Measurements from ENCODE around the gene TRAF4.
"Not testable (repeated sequence)": the region's sequence is repeated elsewhere in the genome, so short reads cannot be mapped to it uniquely, and the experiment has no call there.

TRAF4 gene

DNA sequence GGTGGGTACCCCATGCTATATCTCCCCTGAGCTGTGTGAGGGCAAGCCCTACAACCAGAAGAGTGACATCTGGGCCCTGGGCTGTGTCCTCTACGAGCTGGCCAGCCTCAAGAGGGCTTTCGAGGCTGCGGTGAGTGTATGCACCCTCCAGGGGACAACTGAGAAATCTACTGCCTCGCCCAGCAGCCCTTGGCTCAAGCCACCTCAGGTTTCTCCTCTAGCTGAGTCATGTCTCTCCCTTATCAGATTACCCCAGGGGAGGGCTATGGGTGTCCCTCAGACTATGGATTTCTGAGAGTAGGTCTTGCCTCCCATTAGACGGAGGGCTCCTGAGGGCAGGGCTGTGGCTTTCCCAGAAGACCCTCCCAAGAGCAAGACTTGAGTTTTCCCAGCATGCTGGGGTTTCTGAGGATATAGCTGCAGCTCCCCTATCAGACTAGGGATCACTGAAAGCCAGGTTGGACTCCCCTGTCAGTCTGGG lies 8.5 kb upstream of the TRAF4 start:
- no peak for DNase-seq (ENCODE audit: extremely low spot score)
- no peak for TF ChIP-seq TARDBP (IDR thresholded peaks at IDR 0.05)
- ChIA-PET POLR2A (interaction anchor here (1.2 to 2.2 kb wide), 4 partner anchors 8 to 16 kb away, joined by 3 to 11 read pairs (median 4); partner anchors contain the start of genes RPL23A, TLCD1 and TRAF4), CTCF (interaction anchor here (1.3 kb wide), 1 partner anchor 9 kb away, joined by 8 read pairs; the partner anchor contains the start of gene TLCD1)

DNA sequence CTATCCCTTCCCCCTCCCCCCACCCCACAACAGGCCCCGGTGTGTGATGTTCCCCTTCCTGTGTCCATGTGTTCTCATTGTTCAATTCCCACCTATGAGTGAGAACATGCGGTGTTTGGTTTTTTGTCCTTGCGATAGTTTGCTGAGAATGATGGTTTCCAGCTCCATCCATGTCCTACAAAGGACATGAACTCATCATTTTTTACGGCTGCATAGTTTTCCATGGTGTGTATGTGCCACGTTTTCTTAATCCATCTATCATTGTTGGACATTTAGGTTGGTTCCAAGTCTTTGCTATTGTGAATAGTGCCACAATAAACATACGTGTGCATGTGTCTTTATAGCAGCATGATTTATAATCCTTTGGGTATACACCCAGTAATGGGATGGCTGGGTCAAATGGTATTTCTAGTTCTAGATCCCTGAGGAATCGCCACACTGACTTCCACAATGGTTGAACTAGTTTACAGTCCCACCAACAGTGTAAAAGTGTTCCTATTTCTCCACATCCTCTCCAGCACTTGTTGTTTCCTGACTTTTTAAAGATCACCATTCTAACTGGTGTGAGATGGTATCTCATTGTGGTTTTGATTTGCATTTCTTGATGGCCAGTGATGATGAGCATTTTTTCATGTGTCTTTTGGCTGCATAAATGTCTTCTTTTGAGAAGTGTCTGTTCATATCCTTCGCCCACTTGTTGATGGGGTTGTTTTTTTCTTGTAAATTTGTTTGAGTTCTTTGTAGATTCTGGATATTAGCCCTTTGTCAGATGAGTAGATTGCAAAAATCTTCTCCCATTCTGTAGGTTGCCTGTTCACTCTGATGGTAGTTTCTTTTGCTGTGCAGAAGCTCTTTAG lies 7.7 kb upstream of the TRAF4 start:
- POLR2A ChIA-PET, result interaction anchor here (1.2 to 2.2 kb wide), 4 partner anchors 7 to 16 kb away, joined by 3 to 11 read pairs (median 4); partner anchors contain the start of genes RPL23A, TLCD1 and TRAF4
- CTCF ChIA-PET, result interaction anchor here (1.3 kb wide), 1 partner anchor 9 kb away, joined by 8 read pairs; the partner anchor contains the start of gene TLCD1
- DNase-seq (ENCODE audit: extremely low spot score), result not testable (repeated sequence)

DNA sequence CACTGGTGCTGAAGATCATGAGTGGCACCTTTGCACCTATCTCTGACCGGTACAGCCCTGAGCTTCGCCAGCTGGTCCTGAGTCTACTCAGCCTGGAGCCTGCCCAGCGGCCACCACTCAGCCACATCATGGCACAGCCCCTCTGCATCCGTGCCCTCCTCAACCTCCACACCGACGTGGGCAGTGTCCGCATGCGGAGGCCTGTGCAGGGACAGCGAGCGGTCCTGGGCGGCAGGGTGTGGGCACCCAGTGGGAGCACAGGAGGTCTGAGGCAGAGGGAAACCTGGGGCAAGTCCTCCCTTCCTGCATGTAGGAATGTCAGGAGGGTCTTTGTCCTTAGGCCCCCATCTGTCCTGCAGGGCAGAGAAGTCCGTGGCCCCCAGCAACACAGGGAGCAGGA lies 6.5 kb upstream of the TRAF4 start:
- TF ChIP-seq PKNOX1 (IDR thresholded peaks at IDR 0.05), result no peak
- no peak for TF ChIP-seq ELF4 (IDR thresholded peaks at IDR 0.05)
- no peak for TF ChIP-seq TARDBP (IDR thresholded peaks at IDR 0.05)
- TF ChIP-seq SP1 (IDR thresholded peaks at IDR 0.05), result no peak
- TF ChIP-seq L3MBTL2 (conservative IDR thresholded peaks at IDR 0.05), result no peak
- TF ChIP-seq ZNF384 (IDR thresholded peaks at IDR 0.05), result no peak
- ChIA-PET POLR2A (no interaction called here), CTCF (no interaction called here)
- DNase-seq (ENCODE audit: extremely low spot score), result no peak

GRCh38 chr17:28737770-28738679 lies 5.8 kb upstream of the TRAF4 start:
- POLR2A ChIA-PET, result interaction anchor here (1.2 kb wide), 1 partner anchor 10 kb away, joined by 4 read pairs; no protein-coding TSS in a partner anchor
- no peak for DNase-seq (ENCODE audit: extremely low spot score)
- CTCF ChIA-PET, result no interaction called here
- TF ChIP-seq FOXA1 (IDR thresholded peaks at IDR 0.05), result no peak
- TF ChIP-seq SUZ12 (IDR thresholded peaks at IDR 0.05), result no peak

DNA sequence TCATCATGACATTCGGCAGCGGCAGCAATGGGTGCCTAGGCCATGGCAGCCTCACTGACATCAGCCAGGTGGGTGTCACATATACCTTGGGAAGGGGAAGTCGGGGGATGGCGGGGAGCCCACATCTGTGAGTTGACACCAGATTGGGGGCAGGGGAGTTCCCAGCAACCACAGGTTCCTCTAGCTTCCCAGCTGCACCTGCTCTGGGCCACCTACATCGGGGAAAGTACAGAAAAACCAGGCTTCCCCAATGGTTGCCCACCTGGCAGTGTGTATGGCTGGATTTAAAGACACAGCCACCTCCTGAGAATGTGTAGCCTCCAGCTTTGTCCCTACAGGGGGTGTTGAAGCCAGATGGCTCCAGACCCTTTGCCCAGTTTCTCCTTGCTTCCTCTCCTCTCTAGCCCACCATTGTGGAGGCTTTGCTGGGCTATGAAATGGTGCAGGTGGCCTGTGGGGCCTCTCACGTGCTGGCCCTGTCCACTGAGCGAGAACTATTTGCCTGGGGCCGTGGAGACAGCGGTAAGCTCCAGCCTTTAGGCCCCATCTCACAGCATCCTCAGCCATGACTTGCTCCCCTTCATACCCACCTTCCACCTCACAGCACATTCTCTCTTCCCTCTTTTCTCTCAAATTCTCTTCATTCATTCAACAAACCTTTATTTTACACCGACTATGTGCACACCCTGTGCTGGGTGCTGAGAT lies 5.0 kb upstream of the TRAF4 start:
- ChIA-PET POLR2A (interaction anchor here (1.2 kb wide), 1 partner anchor 11 kb away, joined by 4 read pairs; no protein-coding TSS in a partner anchor), CTCF (no interaction called here)
- no peak for DNase-seq (ENCODE audit: extremely low spot score)
- TF ChIP-seq NFRKB (IDR thresholded peaks at IDR 0.05) (no peak), ZNF384 (IDR thresholded peaks at IDR 0.05) (no peak), L3MBTL2 (conservative IDR thresholded peaks at IDR 0.05) (no peak), SUZ12 (IDR thresholded peaks at IDR 0.05) (no peak), FOXK2 (IDR thresholded peaks at IDR 0.05) (no peak), BHLHE40 (IDR thresholded peaks at IDR 0.05; ENCODE audit: borderline replicate concordance) (no peak), FOXA1 (IDR thresholded peaks at IDR 0.05) (no peak), CTBP1 (IDR thresholded peaks at IDR 0.05; ENCODE audit: borderline replicate concordance) (no peak), LEF1 (IDR thresholded peaks at IDR 0.05; ENCODE audit: borderline replicate concordance) (no peak), SP1 (IDR thresholded peaks at IDR 0.05) (no peak)

DNA sequence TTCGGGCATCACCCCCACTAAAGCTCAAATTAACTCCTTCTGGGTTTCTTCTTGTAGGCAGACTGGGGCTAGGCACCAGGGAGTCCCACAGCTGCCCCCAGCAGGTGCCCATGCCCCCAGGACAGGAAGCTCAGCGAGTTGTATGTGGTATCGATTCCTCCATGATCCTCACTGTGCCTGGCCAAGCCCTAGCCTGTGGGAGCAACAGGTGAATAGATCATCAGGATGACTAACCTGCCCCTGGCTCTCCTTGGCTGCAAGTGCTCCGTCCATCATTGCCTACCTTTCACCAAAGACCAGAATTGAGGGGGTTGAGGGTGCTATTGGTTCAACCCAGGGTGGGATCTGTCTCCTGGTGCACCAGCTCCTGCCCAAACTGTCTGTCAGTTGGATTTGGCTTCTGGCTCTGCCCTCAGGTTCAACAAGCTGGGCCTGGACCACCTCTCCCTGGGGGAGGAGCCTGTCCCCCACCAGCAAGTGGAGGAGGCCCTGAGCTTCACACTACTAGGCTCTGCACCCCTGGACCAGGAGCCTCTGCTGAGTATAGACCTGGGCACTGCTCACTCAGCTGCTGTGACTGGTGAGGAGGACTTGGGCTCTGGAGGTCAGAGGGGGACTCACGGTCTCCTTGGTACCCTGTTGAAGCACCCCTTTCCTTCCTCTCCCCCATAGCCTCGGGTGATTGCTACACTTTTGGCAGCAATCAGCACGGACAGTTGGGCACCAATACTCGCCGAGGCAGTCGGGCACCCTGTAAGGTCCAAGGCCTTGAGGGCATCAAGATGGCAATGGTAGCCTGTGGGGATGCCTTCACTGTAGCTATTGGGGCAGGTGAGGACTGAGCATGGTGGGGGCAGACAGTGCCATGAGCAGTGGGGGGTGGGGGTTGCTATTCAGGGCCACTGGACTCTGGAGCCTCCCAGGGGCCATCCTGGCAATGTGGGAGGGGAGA lies 3.1 kb upstream of the TRAF4 start:
- ChIA-PET POLR2A (interaction anchor here (1.0 to 17.2 kb wide), 3 partner anchors 9 to 21 kb away, joined by 4 to 409 read pairs (median 5); partner anchors contain the start of genes NEK8, RPL23A and TLCD1), CTCF (interaction anchor here (0.6 to 2.2 kb wide), 2 partner anchors 13 to 186 kb away, joined by 3 to 12 read pairs; no protein-coding TSS in a partner anchor)
- TF ChIP-seq SUZ12 (IDR thresholded peaks at IDR 0.05), result no peak
- TF ChIP-seq NFRKB (IDR thresholded peaks at IDR 0.05), result no peak
- no peak for TF ChIP-seq ARNT (IDR thresholded peaks at IDR 0.05)
- no peak for TF ChIP-seq LEF1 (IDR thresholded peaks at IDR 0.05; ENCODE audit: borderline replicate concordance)
- no peak for TF ChIP-seq FOXK2 (IDR thresholded peaks at IDR 0.05)
- TF ChIP-seq L3MBTL2 (conservative IDR thresholded peaks at IDR 0.05), result no peak
- TF ChIP-seq FOXA1 (IDR thresholded peaks at IDR 0.05), result no peak
- TF ChIP-seq TARDBP (IDR thresholded peaks at IDR 0.05), result no peak
- no peak for TF ChIP-seq ZNF384 (IDR thresholded peaks at IDR 0.05)
- DNase-seq (ENCODE audit: extremely low spot score), result no peak

Measured in HEK293T (cell line).